GM18505 (cell line): ENCODE data around the gene ANXA9.

Experiments
- ATAC-seq: cut with Tn5 transposase; IDR thresholded peaks from one replicate; pipeline ENCODE4 v1.9.1; 2021; ENCODE audit not compliant: unreplicated experiment
- POLR2A ChIP-seq: IDR thresholded peaks from 4 replicates; pipeline ENCODE4 v1.6.1; 2011; ENCODE audit warnings: borderline replicate concordance; ENCODE audit not compliant: insufficient read depth, insufficient read length; ENCODE audit errors: extremely low read depth

ANXA9 gene

GRCh38 chr1:151006327-151007052 lies 24.4 kb downstream of the ANXA9 start, which contains the start of gene MINDY1:
Gene MINDY1 (minus strand): TSS chr1:151006902. CDS start chr1:151002617, 4,285 bp downstream.
- ATAC-seq = no peak
- peak; percentile 42 for TF ChIP-seq POLR2A

- ATAC-seq = no peak
- no peak for TF ChIP-seq POLR2A
Measured at GRCh38 chr1:151007853-151008243, 25.8 kb downstream of the ANXA9 start.

- peak; percentile 78 for ATAC-seq
- TF ChIP-seq POLR2A = peak; percentile 70
Measured at GRCh38 chr1:151008244-151009205, 26.4 kb downstream of the ANXA9 start, which contains the start of gene PRUNE1. Gene PRUNE1 (plus strand): TSS chr1:151008449. CDS start chr1:151008633, 184 bp downstream.

- ATAC-seq = no peak
- TF ChIP-seq POLR2A = no peak
Measured at GRCh38 chr1:151009206-151009587, 27.1 kb downstream of the ANXA9 start.

GRCh38 chr1:151009674-151010345 lies 27.7 kb downstream of the ANXA9 start:
- no peak for ATAC-seq
- no peak for TF ChIP-seq POLR2A

GRCh38 chr1:151010346-151010726 lies 28.2 kb downstream of the ANXA9 start:
- TF ChIP-seq POLR2A = no peak

GRCh38 chr1:151011154-151011850 lies 29.2 kb downstream of the ANXA9 start:
- no peak for TF ChIP-seq POLR2A
- no peak for ATAC-seq

More at GRCh38 chr1:151010346-151010726, 28.2 kb downstream of the ANXA9 start:
- no peak for ATAC-seq

GRCh38 chr1:151012684-151013471 lies 30.8 kb downstream of the ANXA9 start:
- no peak for TF ChIP-seq POLR2A
- ATAC-seq = no peak

- TF ChIP-seq POLR2A = no peak
- no peak for ATAC-seq
Measured at GRCh38 chr1:151013518-151013917, 31.4 kb downstream of the ANXA9 start.

- no peak for ATAC-seq
- no peak for TF ChIP-seq POLR2A
Measured at GRCh38 chr1:151024540-151025146, 42.6 kb downstream of the ANXA9 start.

GRCh38 chr1:151026460-151026859 lies 44.4 kb downstream of the ANXA9 start:
- ATAC-seq = no peak
- TF ChIP-seq POLR2A = no peak

GRCh38 chr1:151032164-151032563 lies 50.1 kb downstream of the ANXA9 start:
- no peak for TF ChIP-seq POLR2A
- no peak for ATAC-seq

GRCh38 chr1:151035167-151035566 lies 53.1 kb downstream of the ANXA9 start:
- no peak for TF ChIP-seq POLR2A
- no peak for ATAC-seq
